ENCODE data around the gene ZG16. TPM values are rescaled to one million over a fixed set of nuclear protein-coding genes. Genes with fewer than 3 reads are reported as not detected.

ZG16 gene
- total RNA-seq, 2 donors from 2014 or later: not detected

DNA sequence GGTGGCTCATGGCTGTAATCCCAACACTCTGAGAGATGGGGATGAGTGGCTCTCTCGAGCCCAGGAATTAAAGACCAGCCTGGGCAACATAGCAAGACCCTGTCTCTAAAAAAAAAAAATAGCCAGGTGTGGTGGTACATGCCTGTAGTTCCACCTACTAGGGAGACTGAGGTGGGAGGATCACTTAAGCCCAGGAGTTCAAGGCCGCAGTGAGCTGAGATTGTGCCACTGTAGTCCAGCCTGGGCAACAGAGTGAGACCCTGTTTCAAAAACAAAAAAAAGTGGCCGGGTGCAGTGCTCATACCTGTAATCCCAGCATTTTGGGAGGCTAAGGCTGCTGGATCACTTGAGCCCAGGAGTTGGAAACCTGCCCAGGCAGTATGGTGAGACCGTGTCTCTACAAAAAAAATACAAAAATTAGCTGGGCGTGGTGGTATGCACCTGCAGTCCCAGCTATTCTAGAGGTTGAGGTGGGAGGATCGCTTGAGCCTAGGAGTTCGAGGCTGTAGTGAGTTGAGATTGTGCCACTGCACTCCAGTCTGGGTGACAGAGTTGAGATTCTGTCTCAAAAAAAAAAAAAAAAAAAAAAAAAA is 35.3 kb upstream of the ZG16 start:
- 93 to 100% methylated on average over 3 to 7 of the region's 7 CpGs for WGBS, 2 experiments (ENCODE audit: insufficient coverage in 1 of 2, insufficient read length in 1 of 2)
- Mint-ChIP-seq H3K27me3 (ENCODE audit: insufficient read depth) (no peaks in the 10 kb centered on the region), H3K9me3 (peaks cover 6% of the 10 kb centered on the region), H3K4me3 (no peak overlapping the region), H3K27ac (no peak overlapping the region), H3K4me1 (peaks cover 20% of the 10 kb centered on the region), H3K36me3 (ENCODE audit: low read depth) (peaks cover 3% of the 10 kb centered on the region)
- no peak overlapping the region for H3K9ac ChIP-seq (ENCODE audit: extremely low read depth, low read length, poor library complexity, severe bottlenecking)
- no peak for DNase-seq
- H3K4me3 ChIP-seq (ENCODE audit: low read length): no peak overlapping the region
- H3K27me3 ChIP-seq (ENCODE audit: control insufficient read depth, insufficient read depth, low read length, poor library complexity, severe bottlenecking): no peaks in the 10 kb centered on the region
- H3K27ac ChIP-seq (ENCODE audit: low read depth, low read length): no peak overlapping the region
- H3K36me3 ChIP-seq (ENCODE audit: control insufficient read depth, insufficient read depth, low read length): no peaks in the 10 kb centered on the region
- no peaks in the 10 kb centered on the region for H3K9me3 ChIP-seq (ENCODE audit: control insufficient read depth, low read length)
- TF ChIP-seq, protein P1, sequence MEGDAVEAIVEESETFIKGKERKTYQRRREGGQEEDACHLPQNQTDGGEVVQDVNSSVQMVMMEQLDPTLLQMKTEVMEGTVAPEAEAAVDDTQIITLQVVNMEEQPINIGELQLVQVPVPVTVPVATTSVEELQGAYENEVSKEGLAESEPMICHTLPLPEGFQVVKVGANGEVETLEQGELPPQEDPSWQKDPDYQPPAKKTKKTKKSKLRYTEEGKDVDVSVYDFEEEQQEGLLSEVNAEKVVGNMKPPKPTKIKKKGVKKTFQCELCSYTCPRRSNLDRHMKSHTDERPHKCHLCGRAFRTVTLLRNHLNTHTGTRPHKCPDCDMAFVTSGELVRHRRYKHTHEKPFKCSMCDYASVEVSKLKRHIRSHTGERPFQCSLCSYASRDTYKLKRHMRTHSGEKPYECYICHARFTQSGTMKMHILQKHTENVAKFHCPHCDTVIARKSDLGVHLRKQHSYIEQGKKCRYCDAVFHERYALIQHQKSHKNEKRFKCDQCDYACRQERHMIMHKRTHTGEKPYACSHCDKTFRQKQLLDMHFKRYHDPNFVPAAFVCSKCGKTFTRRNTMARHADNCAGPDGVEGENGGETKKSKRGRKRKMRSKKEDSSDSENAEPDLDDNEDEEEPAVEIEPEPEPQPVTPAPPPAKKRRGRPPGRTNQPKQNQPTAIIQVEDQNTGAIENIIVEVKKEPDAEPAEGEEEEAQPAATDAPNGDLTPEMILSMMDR (conservative IDR thresholded peaks at IDR 0.05): no peak
- H3K4me1 ChIP-seq (ENCODE audit: control insufficient read depth, insufficient read depth, low read length): no peaks in the 10 kb centered on the region

DNA sequence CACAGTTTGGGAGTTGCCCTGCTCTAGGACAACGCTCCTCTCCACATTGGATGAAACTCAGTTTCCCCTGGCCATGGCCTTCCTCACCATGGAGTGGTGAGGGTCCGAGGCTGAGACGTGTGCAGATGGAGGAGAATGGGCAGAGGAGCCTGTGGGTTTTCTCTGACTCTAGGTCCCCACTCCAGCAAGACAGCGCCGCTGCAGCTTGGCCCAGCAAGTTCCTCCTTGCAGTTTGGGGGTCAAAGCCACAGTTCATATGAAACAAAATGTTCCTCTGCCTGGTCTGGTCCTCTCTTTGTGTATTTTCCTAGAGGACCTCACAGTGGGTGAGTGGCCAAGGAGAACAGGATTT is 34.6 kb upstream of the ZG16 start:
- Mint-ChIP-seq H3K27ac (peak overlapping the region; percentile 48), H3K9me3 (peaks cover 9% of the 10 kb centered on the region), H3K36me3 (ENCODE audit: low read depth) (peaks cover 5% of the 10 kb centered on the region), H3K27me3 (ENCODE audit: insufficient read depth) (no peaks in the 10 kb centered on the region), H3K4me3 (no peak overlapping the region), H3K4me1 (peaks cover 17% of the 10 kb centered on the region)
- Histone ChIP-seq H3K4me1 (ENCODE audit: control insufficient read depth, insufficient read depth, low read length) (no peaks in the 10 kb centered on the region), H3K27ac (ENCODE audit: low read depth, low read length) (no peak overlapping the region), H3K9ac (ENCODE audit: extremely low read depth, low read length, poor library complexity, severe bottlenecking) (no peak overlapping the region), H3K27me3 (ENCODE audit: control insufficient read depth, insufficient read depth, low read length, poor library complexity, severe bottlenecking) (no peaks in the 10 kb centered on the region), H3K36me3 (ENCODE audit: control insufficient read depth, insufficient read depth, low read length) (no peaks in the 10 kb centered on the region), H3K4me3 (ENCODE audit: low read length) (no peak overlapping the region), H3K9me3 (ENCODE audit: control insufficient read depth, low read length) (no peaks in the 10 kb centered on the region)
- DNase-seq: no peak
- TF ChIP-seq, protein P1 (conservative IDR thresholded peaks at IDR 0.05): no peak
- 90 to 100% methylated on average over 4 to 5 of the region's 5 CpGs for WGBS, 2 experiments (ENCODE audit: insufficient coverage in 1 of 2, insufficient read length in 1 of 2)

DNA sequence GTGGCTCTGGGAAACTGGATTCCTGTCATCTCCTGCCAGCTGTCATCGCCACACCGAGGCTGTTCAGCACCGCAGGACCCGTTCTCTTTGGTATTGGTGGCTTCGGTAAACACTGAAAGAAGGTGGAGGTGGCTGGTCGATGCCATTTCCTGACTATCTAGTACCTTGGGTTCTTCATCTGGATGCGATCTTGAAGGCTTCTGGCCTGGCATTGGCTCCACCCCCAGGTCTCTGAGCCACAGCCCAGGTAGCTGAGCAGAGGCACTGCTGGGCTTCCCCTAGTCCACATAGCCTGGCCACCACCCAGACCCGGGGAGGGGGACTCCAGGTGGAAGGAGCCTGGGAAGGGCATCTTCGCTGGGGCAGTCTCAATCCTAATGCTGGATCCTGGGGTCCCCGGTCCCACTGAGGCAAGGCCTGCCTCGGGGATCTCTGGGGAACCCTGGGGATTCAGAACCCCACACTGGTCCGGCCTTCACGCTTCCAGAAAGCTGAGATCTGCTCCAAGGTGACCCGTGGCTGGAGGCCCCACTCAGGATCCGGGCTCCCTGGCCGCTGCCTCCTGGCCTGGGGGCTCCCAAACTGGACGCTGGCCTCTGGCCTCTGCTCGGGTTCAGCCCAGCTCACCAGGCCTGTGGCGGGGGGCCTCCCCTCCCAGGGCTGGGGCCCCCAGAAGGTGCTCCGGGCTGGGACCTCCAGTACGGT is 34.1 kb upstream of the ZG16 start:
- Mint-ChIP-seq H3K27ac (no peak overlapping the region), H3K36me3 (ENCODE audit: low read depth) (peaks cover 8% of the 10 kb centered on the region), H3K27me3 (ENCODE audit: insufficient read depth) (no peaks in the 10 kb centered on the region), H3K4me3 (no peak overlapping the region), H3K9me3 (peaks cover 14% of the 10 kb centered on the region), H3K4me1 (peaks cover 13% of the 10 kb centered on the region)
- H3K4me1 ChIP-seq (ENCODE audit: control insufficient read depth, insufficient read depth, low read length): no peaks in the 10 kb centered on the region
- TF ChIP-seq, protein P1 (conservative IDR thresholded peaks at IDR 0.05): no peak
- H3K27me3 ChIP-seq (ENCODE audit: control insufficient read depth, insufficient read depth, low read length, poor library complexity, severe bottlenecking): no peaks in the 10 kb centered on the region
- DNase-seq: no peak
- H3K4me3 ChIP-seq (ENCODE audit: low read length): no peak overlapping the region
- no peak overlapping the region for H3K9ac ChIP-seq (ENCODE audit: extremely low read depth, low read length, poor library complexity, severe bottlenecking)
- no peaks in the 10 kb centered on the region for H3K36me3 ChIP-seq (ENCODE audit: control insufficient read depth, insufficient read depth, low read length)
- H3K9me3 ChIP-seq (ENCODE audit: control insufficient read depth, low read length): no peaks in the 10 kb centered on the region
- no peak overlapping the region for H3K27ac ChIP-seq (ENCODE audit: low read depth, low read length)
- WGBS, 2 experiments (ENCODE audit: insufficient coverage in 1 of 2, insufficient read length in 1 of 2): 92 to 94% methylated on average over 16 to 21 of the region's 21 CpGs
